IPS-15b (cell line): ENCODE results near the gene FAM24B.
"Not testable (repeated sequence)": the region's sequence is repeated elsewhere in the genome, so short reads cannot be mapped to it uniquely, and the experiment has no call there.

Source experiments
- H3K27me3 ChIP-seq: one replicate; pipeline ENCODE4 v1.6.1; 2013; ENCODE audit warnings: low read length; ENCODE audit not compliant: control insufficient read depth, insufficient read depth
- H3K36me3 ChIP-seq: one replicate; pipeline ENCODE4 v1.6.1; 2013; ENCODE audit warnings: low read length; ENCODE audit not compliant: control insufficient read depth, insufficient read depth
- H3K4me1 ChIP-seq: one replicate; pipeline ENCODE4 v1.6.1; 2013; ENCODE audit warnings: mild to moderate bottlenecking, low read length; ENCODE audit not compliant: control insufficient read depth, insufficient read depth
- H3K4me3 ChIP-seq: one replicate; pipeline ENCODE4 v1.5.1; 2013; ENCODE audit warnings: low read depth, low read length
- H3K9ac ChIP-seq: one replicate; pipeline ENCODE4 v1.6.1; 2013; ENCODE audit warnings: low read depth, mild to moderate bottlenecking, low read length
- H3K9me3 ChIP-seq: one replicate; pipeline ENCODE4 v1.6.1; 2013; ENCODE audit warnings: mild to moderate bottlenecking, low read length; ENCODE audit not compliant: control insufficient read depth, insufficient read depth

Gene FAM24B, protein sequence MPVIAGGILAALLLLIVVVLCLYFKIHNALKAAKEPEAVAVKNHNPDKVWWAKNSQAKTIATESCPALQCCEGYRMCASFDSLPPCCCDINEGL

DNA sequence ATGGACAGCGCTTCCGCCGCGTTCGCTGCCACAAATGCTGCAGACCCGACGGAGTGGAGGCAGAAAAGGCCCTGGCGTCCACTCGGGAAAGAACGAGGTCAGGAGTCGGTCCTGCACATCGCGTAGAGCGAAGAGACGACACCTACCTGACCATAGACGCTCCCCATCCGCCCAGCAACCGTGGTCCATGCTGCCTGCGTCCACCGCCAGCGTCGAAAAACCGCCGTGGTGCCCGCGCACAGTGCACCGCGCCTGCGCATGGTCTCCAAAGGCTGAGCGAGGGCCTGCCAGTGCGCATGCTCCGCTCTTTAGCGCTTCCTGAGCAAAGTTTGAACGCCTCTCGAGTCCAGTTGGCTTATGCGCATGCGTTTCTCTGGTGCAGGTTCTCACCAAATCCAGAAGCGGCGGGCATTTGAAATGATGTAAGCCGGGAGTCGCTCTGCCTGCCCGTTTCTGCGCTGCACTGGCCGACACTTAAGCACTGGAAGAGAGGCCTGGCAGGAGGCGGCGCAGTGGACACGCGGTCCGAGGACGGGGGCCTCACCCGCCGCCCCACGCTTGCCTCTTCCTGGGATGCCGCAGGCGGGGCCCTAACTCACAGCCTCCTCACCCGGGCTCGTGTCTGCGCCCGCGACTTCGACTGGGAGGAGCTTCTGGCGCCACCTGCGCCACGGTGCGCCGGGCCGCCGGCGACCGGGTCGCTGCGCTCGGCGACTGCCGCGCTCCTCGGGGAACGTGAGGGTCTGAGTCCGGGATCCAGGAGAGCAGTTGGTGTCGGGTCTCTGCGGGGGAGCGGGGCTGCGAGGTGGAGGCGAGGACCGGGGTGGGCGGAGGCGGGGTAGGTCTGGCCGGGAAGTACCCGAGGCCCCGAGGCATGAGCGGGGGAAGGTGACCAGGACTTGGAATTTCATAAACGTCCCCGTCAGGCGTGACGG lies at the start of gene FAM24B:
TSS of gene FAM24B (minus strand) at position 243 of the 935 bp plus-strand sequence. CDS start 29,066 bp downstream, outside the sequence.
- peaks cover 16% of the 10 kb centered on the region for H3K27me3 ChIP-seq
- H3K4me1 ChIP-seq: peaks cover 24% of the 10 kb centered on the region
- no peaks in the 10 kb centered on the region for H3K9me3 ChIP-seq
- no peaks in the 10 kb centered on the region for H3K36me3 ChIP-seq
- peak within 1 kb of the TSS; percentile 17 for H3K9ac ChIP-seq
- H3K4me3 ChIP-seq: peak within 1 kb of the TSS; percentile 40

DNA sequence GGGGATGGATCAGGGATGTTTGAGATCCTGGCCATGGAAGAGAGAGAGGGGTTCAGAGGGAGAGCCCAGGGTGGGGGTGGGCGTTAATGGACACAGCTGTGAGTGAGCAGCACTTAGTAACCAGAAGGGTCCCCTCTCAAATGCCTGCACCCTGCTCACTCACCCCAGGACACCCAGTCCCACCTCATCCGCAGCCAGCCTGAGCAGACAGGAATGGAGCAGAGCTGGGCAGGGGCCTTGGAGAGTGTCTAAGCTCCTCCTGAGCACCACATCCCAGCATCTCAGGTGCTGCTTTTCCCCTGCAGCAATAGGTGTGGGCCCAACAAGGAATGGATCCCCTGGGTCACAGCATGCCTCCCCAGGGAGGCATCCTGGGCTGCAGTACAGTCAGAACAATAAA lies 36.3 kb upstream of the FAM24B start:
- H3K4me1 ChIP-seq: no peaks in the 10 kb centered on the region
- no peaks in the 10 kb centered on the region for H3K27me3 ChIP-seq
- H3K9me3 ChIP-seq: no peaks in the 10 kb centered on the region
- H3K4me3 ChIP-seq: no peak overlapping the region
- no peaks in the 10 kb centered on the region for H3K36me3 ChIP-seq
- no peak overlapping the region for H3K9ac ChIP-seq

DNA sequence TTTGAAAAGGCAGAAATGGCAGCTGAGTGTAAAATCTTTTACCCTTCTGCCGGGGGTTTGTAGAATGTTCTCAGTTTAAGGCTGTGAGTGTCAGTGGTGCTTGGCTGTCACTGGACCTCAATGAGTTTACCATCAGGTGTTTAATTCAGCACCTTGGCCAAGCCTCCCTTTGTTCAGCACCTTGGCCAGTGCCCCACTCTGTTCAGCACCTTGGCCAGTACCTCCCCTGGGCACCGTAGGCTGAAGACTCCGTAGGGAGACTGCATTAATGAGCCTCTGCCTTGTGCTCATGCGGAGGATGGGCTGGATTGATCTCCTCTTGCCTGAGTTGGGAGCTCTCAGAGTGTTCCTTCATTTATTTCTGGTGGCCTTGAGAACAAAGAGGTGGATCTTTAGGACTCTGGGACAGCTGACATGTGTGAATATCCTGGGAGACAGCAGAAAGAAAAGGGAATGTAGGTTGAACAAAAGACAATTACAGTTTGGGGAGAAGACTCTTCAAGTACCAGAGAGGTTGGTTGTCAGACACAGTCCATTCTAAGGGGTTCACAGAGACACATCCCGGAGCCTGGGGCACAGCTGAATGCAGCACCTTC lies 32.6 kb upstream of the FAM24B start:
- H3K9ac ChIP-seq: no peak overlapping the region
- H3K4me1 ChIP-seq: no peaks in the 10 kb centered on the region
- no peaks in the 10 kb centered on the region for H3K36me3 ChIP-seq
- H3K27me3 ChIP-seq: no peaks in the 10 kb centered on the region
- H3K9me3 ChIP-seq: no peaks in the 10 kb centered on the region
- H3K4me3 ChIP-seq: no peak overlapping the region

DNA sequence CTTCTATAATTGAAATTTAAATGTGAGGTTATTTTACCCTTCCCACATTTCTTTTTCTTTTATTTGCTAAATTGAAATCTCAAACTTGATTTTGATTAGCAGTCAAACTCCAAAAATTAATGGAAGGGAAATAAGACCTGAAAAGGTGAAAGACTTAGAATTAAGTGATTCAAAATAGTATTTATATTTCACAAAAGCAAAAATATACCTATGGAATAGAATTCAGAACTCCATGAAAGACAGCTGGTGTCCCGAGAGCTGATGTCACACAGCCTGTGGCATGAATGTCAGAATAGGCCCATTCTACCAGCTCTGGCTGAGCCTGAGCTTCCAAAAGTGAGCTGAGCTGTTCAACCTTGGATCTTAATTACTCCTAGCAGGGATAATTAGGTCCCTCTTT lies 30.9 kb upstream of the FAM24B start, which contains the start of gene FAM24A:
TSS of gene FAM24A (plus strand) at position 301 of the 400 bp plus-strand sequence. CDS start 1,025 bp downstream, outside the sequence.
- Histone ChIP-seq H3K4me1 (no peaks in the 10 kb centered on the region), H3K9me3 (no peaks in the 10 kb centered on the region), H3K4me3 (no peak within 1 kb of the TSS), H3K27me3 (no peaks in the 10 kb centered on the region), H3K36me3 (no peaks in the 10 kb centered on the region), H3K9ac (no peak within 1 kb of the TSS)

DNA sequence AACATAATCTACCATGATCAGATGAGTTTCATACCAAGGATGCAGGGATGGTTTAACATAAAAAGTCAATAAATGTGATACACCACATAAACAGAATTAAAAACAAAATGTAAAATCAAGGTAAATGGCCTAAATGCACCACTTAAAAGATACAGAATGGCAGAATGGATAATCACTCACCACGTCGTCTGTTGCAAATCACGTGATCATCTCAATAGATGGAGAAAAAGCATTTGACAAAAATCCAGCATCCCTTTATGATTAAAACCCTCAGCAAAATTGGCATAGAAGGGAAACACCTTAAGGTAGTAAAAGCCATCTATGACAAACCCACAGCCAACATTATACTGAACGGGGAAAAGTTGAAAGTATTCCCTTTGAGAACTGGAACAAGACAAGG lies 24.5 kb upstream of the FAM24B start:
- H3K27me3 ChIP-seq, H3K9ac ChIP-seq, H3K4me3 ChIP-seq: not testable (repeated sequence)

DNA sequence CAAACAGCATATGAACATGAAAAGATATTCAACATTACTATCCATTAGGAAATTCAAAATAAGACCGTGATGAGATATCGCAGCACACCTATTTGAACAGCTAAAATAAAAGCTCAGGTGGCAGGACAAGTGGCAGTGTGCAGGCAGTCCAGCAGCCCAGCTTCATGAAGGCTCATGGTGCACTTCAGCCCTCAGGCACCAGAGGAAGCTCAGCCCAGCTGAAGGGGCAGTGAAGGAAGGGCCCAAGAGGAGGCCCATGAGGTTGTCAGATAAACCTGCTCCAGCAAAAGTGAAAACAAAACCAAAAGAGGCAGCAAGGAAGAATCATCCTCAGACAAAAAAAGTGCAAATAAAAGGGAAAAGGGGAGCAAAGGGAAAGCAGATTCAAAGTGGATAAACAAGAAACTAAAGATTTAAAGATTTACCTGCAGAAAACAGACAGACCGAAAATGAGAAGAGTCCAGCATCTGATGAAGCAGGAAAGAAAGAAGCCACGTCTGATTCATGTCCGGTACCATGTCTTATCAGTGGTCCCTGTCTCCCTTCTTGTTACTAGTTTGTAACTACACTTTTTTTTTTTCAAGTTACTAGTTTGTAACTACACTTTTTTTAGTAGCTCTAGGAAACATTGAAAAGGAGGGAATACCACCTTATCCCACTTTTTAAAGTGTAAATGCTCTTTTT lies 15.0 kb upstream of the FAM24B start:
- Histone ChIP-seq H3K36me3 (no peaks in the 10 kb centered on the region), H3K27me3 (no peaks in the 10 kb centered on the region), H3K4me3 (no peak overlapping the region), H3K9ac (no peak overlapping the region), H3K9me3 (no peaks in the 10 kb centered on the region), H3K4me1 (no peaks in the 10 kb centered on the region)

More for the DNA sequence above, 24.5 kb upstream of the FAM24B start:
- H3K4me1 ChIP-seq, H3K36me3 ChIP-seq, H3K9me3 ChIP-seq: not testable (repeated sequence)

DNA sequence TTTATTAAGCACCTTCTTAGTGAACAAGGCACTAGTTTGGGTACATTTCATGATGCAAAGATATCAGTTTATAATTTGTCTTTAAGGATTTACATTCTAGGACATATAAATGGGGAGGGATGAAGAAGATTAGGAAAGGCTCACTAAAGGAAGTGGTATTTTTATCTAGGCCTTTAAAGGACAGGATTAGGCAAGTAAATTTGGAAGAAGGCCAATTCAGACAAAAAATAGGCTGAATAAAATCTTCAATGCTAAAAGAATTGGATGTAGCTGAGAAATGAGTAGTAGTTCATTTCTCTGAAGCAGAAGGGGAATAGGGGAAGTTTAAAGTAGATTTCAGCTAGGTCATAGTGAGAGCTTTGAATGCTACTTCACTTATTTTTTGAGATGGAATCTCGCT lies 4.8 kb upstream of the FAM24B start:
- Histone ChIP-seq H3K4me3 (no peak overlapping the region), H3K27me3 (peaks cover 13% of the 10 kb centered on the region), H3K36me3 (no peaks in the 10 kb centered on the region), H3K9me3 (no peaks in the 10 kb centered on the region), H3K4me1 (no peaks in the 10 kb centered on the region), H3K9ac (no peak overlapping the region)

DNA sequence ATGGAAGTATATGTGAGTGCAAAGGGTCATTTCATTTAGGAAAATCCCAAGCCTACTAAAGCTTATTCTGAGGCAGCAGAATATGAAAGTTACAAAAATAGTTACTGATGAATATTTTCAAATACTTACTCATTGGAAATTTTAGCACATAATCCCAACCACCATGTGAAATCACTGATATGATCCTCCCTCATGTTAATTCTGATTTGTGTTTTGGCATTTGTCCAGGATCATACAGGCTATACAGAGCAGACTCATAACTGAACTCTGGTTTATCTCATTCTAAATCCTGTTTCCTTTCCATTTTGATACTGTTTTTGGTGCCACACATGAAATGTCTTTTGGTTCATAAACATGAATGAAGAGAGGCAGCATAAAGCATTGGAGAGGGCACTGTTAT lies 3.4 kb upstream of the FAM24B start:
- peaks cover 16% of the 10 kb centered on the region for H3K27me3 ChIP-seq
- H3K36me3 ChIP-seq: no peaks in the 10 kb centered on the region
- peaks cover under 1% of the 10 kb centered on the region for H3K4me1 ChIP-seq
- H3K9me3 ChIP-seq: no peaks in the 10 kb centered on the region
- H3K4me3 ChIP-seq: no peak overlapping the region
- H3K9ac ChIP-seq: no peak overlapping the region

DNA sequence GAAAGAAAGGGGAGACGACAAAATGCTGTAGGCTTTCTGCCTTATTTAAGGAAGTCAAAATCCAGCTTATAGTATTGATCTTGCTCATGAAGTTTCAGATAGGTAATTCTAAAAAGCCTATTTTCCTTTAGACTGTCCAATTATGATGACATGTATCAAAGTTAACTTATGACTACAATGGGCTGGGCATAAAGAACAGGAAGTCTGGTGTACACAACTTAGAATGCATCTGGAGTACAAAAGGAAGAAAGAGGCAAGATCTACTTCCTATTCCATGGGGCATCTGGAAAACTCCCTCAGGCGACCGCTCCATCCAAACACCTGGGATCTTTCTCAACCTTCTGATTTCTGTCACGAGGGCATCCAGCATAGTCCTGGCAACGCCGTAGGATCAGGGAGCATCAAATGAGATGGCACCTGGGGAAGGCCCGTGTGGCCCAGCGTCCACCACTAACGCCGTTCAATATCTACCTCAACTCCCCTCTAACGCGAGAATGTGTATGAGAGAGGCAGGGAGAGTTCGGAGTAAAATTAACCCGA lies 512 bp downstream of the FAM24B start:
- Histone ChIP-seq H3K9ac (no peak overlapping the region), H3K4me1 (peaks cover 31% of the 10 kb centered on the region), H3K27me3 (peaks cover 16% of the 10 kb centered on the region), H3K36me3 (no peaks in the 10 kb centered on the region), H3K4me3 (peak overlapping the region; percentile 40), H3K9me3 (no peaks in the 10 kb centered on the region)

DNA sequence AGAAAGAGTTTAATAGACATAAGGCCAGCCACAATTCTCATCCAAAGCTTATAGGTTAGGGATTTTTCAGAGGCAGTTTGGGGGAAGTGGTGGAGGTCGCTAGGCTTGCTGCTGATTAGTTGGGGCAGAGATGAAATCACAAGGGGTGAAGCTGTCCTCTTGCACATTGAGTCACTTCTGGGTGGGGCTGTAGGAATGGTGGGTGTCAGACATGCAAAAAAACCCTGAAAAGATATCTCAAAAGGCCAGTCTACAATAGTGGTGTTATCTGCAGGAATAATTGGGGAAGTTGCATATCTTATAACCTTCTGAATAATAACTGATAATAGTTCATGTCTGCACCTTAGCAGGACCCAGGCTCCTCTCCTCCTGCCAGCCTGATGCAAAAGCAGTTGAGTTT lies 2.1 kb downstream of the FAM24B start:
- H3K27me3 ChIP-seq: peaks cover 16% of the 10 kb centered on the region
- no peaks in the 10 kb centered on the region for H3K36me3 ChIP-seq
- H3K4me3 ChIP-seq: peak overlapping the region; percentile 16
- H3K4me1 ChIP-seq: peaks cover 41% of the 10 kb centered on the region
- H3K9ac ChIP-seq: no peak overlapping the region
- H3K9me3 ChIP-seq: no peaks in the 10 kb centered on the region

DNA sequence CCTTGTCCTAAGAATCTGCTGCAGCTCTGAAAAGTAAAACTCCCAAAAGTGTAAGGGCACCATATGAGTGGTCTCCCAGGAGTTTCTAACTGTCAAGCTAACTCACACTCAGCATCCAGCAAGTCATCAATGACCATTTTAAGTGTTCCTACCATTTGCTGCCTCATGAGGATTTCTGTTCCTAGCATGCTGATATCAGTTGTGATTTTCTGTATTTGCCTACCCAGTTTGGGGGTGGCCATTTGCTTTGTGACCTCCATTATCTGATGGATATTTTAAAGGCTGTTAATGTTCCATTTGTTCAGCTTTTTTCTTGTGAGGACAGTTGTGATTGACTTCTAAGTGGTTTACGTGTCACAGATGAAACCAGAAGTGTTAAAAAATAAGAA lies 2.9 kb downstream of the FAM24B start:
- H3K4me1 ChIP-seq: peaks cover 41% of the 10 kb centered on the region

More for the DNA sequence above, 2.9 kb downstream of the FAM24B start:
- Histone ChIP-seq H3K27me3 (peaks cover 16% of the 10 kb centered on the region), H3K9me3 (no peaks in the 10 kb centered on the region), H3K9ac (no peak overlapping the region), H3K36me3 (no peaks in the 10 kb centered on the region), H3K4me3 (peak overlapping the region; percentile 3)
